Stimulated activated CD8-positive, alpha-beta memory T cell treated with anti-CD3 and anti-CD28 coated beads, Interleukin-7, amount 100 ng/mL, for 1 hour (primary cell): ENCODE data around the gene SUFU.

Experiments used
- DNase-seq, 2 donors: peaks; one replicate each; pipeline ENCODE4 v3.0.0-alpha.2; 2020; ENCODE audit warnings: low read depth in 2 of 2

The SUFU gene

DNA sequence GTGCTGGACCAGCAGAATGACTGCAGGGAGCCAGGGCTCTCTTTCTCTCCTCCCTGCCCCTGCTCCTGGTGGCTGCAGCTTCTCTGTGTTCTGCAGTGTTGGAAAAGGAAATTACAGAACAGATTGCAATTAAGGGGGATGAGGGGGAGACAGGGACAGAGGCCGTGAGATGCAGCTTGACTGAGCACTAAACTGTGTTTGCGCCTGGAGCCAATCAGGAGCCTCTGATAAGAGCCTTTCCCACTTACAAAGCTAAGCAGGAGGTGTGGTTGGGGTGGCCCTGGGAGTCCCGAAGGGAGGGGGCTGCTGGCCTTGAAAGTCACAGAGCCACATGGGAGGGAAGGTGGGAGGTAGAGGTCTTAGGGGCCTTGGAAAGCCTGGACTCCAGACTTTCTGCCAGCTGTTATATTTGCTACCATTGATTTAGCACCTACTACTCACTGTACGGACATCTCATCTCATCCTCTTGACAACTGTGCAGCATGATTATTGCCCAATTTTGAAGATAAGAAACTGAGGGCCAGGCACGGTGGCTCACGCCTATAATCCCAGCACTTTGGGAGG is 167.2 kb downstream of the SUFU start:
- no peak for DNase-seq

DNA sequence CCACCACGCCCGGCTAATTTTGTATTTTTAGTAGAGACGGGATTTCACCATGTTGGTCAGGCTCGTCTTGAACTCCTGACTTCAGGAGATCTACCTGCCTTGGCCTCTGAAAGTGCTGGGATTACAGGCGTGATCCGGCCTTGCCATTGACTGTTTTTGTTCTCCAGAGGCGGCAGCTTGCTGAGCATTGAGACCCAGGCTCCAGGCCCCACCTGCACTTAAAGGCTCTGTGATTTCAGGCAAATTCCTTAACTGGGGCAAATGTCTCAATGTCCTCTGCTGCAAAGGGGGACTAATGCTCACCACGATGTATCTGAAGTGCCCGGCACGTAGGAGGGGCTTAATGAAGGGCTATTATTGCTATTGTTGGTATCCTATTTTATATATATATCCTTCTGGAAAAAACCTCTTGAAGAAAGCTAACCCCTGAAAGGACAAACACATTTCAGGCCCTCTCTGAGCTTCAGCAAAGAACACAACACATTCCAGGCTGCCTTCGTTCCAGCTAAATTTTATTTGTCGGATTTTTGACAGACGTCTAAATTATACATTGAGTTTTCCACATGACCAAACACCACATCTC is 169.6 kb downstream of the SUFU start:
- DNase-seq = no peak

DNA sequence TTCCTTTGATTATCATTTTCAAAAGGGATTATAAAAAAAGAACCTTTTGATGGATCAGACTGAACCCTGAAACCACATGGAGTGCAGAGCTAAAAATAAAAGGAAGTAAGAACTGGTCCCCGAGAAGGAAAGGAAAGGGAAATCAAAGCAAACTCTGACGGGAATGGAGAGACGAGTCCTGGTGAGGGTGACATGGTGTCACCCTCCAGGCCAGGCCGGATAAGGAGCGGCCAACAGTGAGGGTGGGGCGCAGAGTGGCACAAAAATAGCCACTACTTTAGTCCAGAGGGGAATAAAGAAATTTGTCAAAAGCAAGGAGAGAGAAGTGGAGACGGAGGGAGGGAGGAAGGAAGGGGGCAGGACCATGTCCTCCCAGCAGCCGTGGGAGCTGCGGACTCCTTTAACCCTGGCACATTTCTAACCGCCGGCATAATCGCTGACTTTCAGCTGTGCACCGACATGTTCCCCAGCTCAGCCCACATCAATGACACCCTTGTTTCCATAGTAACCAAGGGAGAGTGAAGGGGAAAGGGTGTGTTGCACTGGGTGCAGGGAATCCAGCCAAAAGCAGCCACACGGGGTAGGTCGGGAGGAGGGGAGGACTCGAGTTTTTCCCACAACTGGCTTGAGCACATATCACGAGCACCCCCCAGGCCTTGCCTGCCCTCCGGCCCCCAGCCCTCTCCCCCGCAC is 170.2 kb downstream of the SUFU start:
- peak; percentile 31 to 36 for DNase-seq

DNA sequence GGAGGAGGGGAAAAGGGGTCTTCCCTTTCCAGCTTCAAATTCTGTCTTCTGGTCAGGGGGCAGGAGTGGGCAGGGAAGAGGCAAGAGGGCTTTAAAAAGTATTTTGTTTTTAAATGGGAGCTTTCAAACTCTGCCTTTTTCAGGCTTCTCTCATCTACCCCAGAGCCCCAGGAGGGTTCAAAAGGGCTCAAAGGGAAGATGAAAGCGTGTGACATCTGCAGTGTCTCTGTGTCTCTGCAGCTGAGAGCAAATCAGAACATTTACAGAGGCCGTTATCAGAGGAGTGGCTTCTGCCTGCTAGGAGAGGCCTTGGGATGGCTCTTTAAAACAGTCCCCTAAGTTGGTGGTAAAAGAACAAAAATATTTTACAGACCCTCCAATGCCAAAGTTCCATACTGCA is 170.8 kb downstream of the SUFU start:
- no peak for DNase-seq

DNA sequence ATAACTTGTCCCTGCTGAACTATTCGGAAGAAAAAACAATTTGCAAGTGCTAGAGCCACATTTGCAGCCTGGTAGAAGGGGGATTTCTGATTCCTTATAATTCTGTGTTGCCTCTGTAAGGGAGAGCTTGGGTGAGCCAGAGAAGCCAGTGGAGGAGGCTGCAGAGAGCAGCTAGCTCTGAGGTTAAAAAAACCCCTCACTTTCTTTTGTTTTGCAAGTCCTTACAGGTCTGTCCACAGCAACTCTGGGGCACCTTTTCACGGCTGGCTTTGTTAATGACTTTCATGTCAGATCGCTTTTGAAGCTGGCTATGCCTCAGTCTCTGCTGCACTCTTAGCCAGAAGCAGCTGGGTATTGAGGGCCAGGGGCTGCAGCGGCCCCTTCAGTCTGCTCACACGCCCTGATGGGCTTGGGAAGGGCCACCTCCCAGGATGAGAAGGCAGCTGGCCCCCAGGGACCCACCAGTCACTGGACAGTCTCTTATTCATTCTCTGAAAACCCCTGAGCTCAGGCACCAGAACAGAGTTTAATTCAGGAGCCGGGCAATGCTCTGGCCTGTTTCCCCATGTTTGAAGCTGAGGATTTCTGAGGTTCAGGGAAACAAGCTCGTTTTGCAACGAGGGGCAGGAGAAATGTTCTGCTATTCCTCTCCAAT is 171.4 kb downstream of the SUFU start:
- no peak for DNase-seq

DNA sequence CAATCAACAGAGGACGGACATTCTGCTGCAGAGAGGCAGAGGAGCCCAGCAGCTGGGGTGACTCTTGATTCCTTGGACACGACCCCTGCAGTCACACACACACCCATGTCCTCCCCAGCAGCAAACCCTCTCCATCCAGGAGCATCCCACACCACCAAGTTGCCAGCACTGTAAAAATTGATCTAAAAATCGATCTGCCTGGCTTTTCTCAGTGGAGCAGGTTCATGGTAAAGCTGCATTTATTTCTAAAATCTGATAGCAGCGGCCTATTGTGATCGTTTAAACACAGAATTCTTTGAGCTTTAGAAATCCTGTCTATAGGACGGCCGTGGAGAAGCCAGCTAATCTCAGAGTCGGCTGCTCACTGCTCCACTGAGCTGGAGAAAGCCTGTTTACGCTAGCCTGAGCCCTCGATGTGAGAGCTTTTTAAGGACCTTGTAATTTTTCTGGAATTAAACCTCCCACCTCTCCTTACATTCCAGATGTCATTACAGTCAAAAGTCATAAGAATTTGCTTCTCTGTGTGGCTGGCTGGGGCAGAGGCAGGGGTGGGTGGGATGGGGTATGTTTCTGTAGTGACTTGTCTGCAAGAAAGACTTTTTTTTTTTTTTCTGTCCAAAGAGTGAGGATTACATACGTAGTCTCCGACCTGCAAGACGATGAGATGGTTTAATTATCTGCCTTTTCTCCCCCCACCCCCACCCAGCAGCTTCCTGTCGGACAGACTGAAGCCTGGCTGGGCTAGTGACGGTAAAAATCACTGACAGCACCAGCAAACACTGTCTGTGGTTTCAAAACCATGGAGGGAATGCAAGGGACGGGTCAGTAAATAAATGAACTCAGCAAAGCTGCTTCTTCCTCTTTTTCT is 172.1 kb downstream of the SUFU start:
- no peak for DNase-seq

DNA sequence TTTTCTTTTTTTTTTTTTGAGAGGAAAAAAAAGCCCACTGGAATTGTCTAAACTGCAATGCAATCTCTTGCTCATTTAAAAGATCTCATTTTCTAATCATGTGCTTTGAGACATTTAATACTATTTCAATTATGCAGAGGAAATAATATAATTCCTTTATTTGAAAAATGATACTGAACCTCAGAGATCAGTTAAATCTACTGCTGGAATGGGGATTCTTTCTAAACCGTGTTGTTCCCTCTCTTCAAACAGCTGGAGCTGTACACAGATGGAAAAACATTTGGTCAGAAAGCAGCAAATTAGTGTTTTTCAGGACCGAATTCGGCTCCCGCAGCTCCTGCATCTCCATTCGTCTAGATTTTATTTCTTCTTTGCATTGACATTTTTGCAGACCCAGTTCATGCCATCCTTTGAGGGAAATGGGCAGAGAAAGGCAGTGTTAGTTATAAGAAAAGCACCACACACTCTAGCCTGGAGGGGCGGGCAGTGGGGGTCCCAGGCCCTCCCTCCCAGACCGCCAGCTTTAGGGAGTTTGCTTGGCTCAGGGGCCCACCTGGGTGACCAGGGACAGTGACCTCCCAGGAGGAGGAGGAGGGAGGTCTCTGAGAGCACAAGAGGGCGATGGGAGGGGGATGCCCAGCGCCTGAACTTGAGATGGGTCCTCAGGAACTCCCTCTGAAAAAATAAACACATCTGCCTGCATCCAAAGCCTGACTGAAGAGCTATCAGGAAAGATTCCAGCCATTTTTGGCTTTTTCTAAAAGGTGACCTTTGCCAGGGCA is 173.0 kb downstream of the SUFU start:
- DNase-seq = no peak

DNA sequence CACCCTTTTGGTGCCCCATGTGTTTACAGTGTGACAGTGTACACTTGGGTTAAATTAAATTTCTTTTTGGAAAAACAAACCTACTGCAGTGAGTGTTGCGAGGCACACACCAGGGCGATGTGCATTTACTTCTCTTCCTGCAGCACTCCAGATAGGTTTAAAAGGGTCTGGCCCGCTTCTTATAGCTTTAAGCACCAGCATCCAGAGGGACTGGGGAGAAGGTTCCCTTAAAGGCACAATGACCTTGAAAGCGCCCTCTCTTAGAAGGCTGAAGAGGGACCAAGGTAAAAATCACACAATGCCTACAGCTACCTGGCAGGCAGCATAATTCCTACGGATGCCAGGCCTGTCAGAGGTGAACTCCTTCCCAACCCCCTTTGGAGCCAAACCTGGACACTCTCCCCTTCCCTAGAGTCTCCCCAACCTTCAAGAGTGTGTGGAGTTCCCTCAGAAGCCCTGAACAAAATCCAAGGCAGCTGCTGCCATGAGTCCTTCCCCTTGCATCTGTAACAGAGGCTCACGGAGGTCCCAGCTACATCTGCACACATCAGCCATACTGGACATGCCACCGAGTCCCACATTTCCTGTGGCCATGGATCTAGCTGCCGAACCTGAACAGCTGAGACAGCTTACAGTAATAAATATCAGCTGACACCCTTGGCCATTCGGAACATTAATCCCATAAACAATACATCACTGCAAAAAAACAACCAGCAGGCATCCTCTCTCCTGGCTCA is 173.7 kb downstream of the SUFU start:
- DNase-seq = no peak

DNA sequence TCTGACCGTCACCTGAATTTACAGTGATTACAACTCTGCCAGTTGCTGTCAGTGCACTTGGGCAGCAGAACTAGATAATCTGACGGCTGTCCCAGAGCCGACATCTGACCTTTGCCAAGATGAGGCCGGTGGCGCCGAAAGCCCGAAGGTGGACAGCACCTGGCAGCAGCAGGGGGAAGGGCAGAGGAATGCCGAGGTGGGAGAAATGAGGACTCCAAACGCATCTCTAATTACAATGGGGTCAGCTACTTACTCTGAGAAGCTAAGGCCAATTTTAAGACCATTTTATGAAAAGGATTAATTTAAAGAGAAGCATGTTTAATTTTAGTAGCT is 174.3 kb downstream of the SUFU start:
- no peak for DNase-seq

DNA sequence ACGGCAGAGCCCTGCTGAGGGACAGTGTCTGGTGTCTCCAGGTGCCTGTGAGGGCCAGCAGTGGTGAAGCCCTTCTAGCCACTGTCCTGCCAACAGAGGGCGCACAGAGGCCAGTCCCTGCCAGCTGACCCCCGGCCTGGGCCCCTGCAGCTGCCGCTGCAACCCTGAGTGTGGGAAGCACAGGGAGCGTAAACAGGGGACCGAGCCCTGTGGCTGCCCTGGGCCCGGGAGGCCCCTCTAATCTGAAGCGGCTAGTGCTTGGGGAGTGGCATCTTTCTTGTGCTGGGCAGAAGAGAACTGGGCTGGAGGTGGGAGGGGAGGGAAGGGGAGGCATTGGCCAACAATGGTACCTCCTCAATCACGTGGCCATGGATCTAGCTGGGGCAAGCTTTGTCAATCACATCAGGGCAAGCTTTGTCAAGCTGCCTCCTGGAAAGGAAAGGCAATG is 175.1 kb downstream of the SUFU start:
- no peak for DNase-seq

DNA sequence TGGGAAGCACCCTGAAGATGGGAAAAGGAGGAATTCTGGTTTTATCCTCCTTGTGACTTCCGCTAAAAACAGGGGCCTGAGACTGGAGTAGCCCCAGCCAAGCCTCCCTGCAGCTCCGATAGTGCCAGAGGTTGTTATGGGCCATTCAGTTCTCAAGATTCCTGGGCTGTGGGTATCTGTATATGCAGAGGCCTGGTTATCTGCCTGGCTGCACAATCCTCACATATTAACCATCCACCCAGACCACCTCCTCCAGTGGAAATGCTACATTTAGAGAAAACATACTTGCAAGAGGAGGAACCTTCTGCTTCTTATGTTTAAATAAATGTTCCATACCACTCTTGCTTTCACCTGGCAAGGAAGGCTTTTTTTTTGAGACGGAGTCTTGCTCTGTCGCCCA is 175.8 kb downstream of the SUFU start:
- DNase-seq = no peak

DNA sequence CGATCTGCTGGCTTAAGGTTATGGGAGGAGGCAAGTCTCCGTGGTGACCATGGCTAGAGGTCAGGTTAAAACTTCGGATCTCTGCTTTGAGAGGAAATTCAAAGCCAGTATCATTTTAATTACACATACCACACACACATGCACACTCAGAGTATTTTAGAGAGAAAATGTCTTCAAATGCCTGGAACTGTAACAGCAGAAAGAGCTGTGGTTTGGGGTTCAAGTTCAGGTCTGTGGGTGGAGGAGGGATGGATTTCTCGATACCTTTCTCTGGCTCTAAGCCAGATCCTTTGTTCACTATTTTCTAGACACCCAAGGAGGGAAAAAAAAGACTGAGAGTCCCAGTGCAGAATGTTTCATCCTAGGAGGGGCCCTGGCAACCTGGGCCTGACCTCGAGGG is 177.9 kb downstream of the SUFU start:
- DNase-seq = no peak

DNA sequence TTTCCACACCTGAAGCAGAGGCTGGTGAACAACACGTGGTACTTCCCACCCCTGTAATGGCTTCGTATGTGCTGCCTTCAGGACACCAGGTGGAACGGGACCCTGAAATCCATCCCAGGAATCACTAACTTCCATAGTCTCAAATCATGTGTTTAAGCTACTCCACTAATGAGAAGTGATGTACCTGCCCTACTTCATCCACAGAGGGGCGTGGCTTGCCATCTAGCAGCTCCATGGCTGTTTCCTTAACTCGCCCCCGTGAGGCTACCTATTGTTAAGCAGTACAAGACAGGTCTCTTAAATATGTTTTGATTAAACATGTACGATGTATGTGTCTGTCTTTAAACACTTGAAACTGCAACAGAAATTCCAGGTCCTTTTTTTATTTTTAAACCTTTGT is 178.6 kb downstream of the SUFU start:
- DNase-seq = no peak

DNA sequence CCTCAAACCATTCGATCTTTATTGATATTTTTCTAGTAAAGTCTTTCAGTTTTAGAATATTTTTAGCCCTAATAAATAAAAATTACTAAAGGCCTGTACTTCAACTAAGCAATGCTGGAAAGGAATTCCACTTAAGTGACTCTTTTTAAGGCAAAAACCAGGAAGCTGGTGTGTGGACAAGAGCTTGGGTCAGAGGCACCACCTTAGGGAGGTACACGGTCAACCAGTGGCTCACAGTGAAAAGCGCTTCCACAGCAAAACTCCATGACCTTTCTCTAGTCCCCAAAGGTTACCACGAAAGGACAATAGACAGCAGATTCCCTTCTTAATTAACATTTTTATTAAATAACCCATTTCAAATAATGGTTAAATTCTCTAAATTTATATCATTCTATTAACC is 179.2 kb downstream of the SUFU start:
- no peak for DNase-seq
